NOMO-1 treated with dmso at 0.1 percent for 144 hours (cell line): ENCODE data around the gene CYP4F3.
"Not testable (repeated sequence)": the region's sequence is repeated elsewhere in the genome, so short reads cannot be mapped to it uniquely, and the experiment has no call there.

Experiments used
- DNase-seq: peaks from one replicate; lab custom pipeline; 2025; ENCODE audit not compliant: unreplicated experiment; lab: John Stamatoyannopoulos, UW

CYP4F3 gene

GRCh38 chr19:15629003-15629880 lies 11.5 kb upstream of the CYP4F3 start:
- DNase-seq = peak; percentile 38

- DNase-seq = peak; percentile 21
Observed at GRCh38 chr19:15631817-15632216, 8.9 kb upstream of the CYP4F3 start.

GRCh38 chr19:15633082-15633835 lies 7.4 kb upstream of the CYP4F3 start:
- DNase-seq = peak; percentile 64

GRCh38 chr19:15634105-15634504 lies 6.6 kb upstream of the CYP4F3 start:
- DNase-seq = no peak

GRCh38 chr19:15635016-15635805 lies 5.5 kb upstream of the CYP4F3 start:
- no peak for DNase-seq

GRCh38 chr19:15636026-15636425 lies 4.7 kb upstream of the CYP4F3 start:
- no peak for DNase-seq

DNA sequence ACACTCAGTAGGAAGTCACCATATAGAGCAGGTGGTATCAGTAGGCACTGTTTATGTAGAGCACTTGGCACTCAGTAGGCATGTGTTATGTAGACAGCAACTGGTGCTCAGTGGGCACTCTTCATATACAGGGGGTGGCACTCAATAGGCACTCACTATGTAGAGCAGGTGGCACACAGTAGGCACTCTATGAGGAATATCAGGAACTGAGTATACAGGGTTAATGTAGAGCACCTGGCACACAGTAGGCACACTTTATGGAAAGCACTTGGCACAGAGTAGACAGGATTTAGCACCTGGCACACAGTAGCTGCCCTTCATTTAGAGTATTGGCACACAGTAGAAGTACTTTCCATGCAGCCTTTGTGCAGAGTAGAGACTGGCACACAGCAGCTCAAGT lies 1.1 kb upstream of the CYP4F3 start:
- no peak for DNase-seq

- no peak for DNase-seq
Observed at GRCh38 chr19:15640904-15641597, 354 bp downstream of the CYP4F3 start.

DNA sequence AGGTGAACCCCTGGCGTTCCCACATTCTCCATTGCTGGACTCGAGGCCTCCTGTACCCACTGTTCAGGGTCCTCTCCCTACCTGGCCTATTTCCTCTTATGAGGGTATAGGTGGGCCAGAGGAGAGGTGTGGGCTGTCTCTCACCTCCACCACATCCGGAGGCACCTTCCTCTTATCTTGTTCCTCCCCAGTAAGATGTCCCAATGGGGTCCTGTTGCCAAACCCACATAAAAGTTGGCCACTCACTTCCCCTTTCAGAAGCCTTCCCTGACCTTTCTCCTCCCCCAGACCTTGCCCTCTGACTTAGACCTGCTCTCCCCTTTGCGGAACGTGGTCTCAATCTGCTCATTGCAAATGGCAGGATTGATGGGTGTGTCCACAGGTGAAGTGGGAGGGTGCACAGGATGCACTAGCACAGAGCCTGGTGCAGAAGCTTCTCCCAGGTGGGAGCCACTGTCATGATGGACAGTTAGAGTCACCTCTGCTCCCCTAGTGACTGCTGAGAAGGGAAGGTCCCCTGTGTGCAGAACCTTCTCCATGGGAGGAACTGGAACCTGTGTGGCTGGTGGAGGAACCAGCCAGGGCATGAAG lies 1.3 kb downstream of the CYP4F3 start:
- peak; percentile 80 for DNase-seq

GRCh38 chr19:15642807-15643206 lies 2.1 kb downstream of the CYP4F3 start:
- DNase-seq = no peak

DNA sequence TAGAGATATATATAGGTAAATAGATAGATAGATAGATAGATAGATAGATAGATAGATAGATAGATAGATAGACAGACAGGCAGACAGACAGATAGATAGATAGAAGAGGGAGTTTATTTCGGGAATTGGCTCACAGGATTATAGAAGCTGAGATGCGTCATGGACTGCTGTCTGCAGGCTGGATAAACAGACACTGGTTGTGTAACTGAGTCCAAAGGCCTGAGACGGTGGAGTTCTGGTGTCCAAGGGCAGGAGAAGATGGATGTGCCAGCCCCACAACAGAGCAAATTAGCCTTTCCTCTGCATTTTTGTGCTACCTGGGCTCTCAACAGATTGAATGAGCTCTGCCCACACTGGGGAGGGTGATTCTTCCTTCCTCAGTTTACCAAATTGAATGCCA lies 2.7 kb downstream of the CYP4F3 start:
- no peak for DNase-seq

DNA sequence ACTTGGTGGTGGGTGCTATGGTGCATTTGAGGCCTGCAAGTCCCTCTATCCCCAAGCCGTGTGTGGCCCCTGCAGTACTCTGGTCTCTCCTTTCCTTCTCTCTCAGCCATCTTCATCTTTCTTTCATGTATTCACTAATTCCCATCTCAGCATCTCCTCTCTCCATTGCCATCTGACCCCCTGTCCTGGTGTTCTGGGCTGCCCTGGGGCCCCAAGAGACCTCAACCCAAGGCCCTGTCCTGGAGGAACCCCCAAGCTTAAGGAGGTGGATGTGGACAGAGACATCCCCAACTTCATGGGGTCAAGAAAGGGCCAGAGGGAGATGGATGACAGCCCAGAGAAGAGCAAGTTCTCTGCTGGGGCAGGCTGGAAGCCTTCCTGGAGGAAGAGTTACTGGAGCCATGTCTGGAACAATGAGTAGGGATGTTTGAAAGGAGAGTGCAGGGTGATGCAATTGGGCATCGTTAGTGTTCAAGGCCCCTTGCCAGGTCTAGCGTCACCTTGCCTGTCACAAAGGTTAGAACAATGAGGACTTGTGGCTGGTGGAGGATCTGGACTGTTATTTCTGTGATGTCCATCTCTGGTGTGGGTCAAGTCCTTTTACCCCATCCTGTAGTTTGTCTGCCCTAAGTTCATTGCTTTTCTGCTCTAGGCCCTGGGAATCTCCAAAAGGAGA lies 3.5 kb downstream of the CYP4F3 start:
- DNase-seq = no peak

- no peak for DNase-seq
Observed at GRCh38 chr19:15644816-15645215, 4.1 kb downstream of the CYP4F3 start.

DNA sequence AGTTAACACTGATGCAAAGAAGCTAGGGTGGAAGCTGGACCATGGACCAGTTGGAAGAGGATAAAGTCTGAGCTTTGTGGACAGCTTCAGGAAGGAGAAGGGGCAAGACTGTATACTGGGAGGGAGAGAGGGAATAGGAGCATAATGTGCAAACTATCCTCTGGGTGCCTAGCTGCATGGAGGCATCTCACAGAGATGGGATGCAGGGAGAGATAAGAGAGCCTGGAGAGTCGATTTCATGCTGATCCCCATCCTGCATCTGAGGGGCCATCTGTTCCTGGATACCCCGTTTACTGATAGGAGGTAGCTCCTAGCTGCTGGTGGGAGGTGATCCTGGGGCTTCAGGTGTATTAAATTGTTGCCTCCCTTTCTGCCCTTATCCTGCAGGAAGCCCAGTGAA lies 8.8 kb downstream of the CYP4F3 start:
- no peak for DNase-seq

GRCh38 chr19:15650123-15650522 lies 9.4 kb downstream of the CYP4F3 start:
- not testable (repeated sequence) for DNase-seq

DNA sequence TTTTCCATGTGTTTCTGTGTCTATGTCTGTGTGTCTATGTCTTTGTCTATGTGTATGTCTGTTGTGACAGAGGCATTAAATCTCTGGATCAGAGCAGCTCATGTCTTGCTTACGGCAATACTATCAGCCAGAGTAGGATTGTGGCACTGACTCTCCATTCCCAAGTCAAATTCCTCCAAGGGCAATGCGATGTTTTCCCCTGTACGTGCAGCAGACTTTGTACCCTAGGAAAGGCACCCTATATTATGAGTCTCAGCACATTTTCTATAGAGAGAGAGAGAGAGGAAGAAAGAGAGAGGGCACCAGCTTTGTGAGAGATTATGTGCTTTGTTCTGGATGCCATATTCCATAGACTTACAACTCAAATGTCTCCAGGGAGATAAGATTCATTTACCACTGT lies 11.1 kb downstream of the CYP4F3 start:
- no peak for DNase-seq

- no peak for DNase-seq
Observed at GRCh38 chr19:15652559-15653278, 12.0 kb downstream of the CYP4F3 start.

GRCh38 chr19:15656467-15656866 lies 15.8 kb downstream of the CYP4F3 start:
- DNase-seq = no peak

DNA sequence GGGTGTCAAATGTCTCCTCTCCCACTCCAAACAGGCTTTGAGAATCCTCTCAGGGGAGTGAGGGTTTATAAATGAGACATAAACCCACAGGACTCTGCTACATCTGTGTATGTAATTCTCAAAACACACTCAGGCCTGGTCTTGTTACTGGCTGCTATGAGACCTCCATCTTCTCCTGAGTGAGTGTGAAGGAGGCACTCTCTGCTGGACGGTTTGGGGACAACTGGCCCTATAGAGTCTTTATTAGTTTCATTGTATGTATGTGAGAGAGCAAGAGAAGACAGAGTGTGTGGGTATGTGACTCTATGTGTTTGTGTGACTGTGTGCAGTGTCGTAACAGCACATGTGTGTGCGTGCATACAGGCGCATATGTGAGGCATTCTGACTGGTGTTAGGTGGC lies 22.6 kb downstream of the CYP4F3 start:
- no peak for DNase-seq
